Liver (tissue), 3 donors: ENCODE data around the gene GPD1L.

Experiments used
- ATF3 ChIP-seq: IDR thresholded peaks from 2 replicates; pipeline ENCODE4 v1.6.1; 2016; ENCODE audit warnings: antibody characterized with exemption
- EGR1 ChIP-seq, 2 donors: IDR thresholded peaks; 2 replicates each; pipeline ENCODE4 v1.6.1; 2016 to 2018; ENCODE audit warnings: antibody characterized with exemption in 2 of 2, low read depth in 2 of 2
- HNF4G ChIP-seq: IDR thresholded peaks from 2 replicates; pipeline ENCODE4 v1.6.1; 2016; ENCODE audit warnings: antibody characterized with exemption
- NR2F2 ChIP-seq: IDR thresholded peaks from 2 replicates; pipeline ENCODE4 v1.6.1; 2016; ENCODE audit warnings: antibody characterized with exemption
- RAD21 ChIP-seq, 2 donors: IDR thresholded peaks; 2 replicates each; pipeline ENCODE4 v1.6.1; 2016; ENCODE audit warnings: antibody characterized with exemption in 2 of 2, mild to moderate bottlenecking in 2 of 2
- REST ChIP-seq: IDR thresholded peaks from 2 replicates; pipeline ENCODE4 v1.6.1; 2016; ENCODE audit warnings: antibody characterized with exemption, mild to moderate bottlenecking
- RXRA ChIP-seq, 2 donors: IDR thresholded peaks; 2 replicates each; pipeline ENCODE4 v1.6.1; 2017 to 2018; ENCODE audit warnings: antibody characterized with exemption in 2 of 2, mild to moderate bottlenecking in 1 of 2
- SP1 ChIP-seq: IDR thresholded peaks from 2 replicates; pipeline ENCODE4 v1.6.1; 2018; ENCODE audit warnings: antibody characterized with exemption, mild to moderate bottlenecking
- TAF1 ChIP-seq: conservative IDR thresholded peaks from 2 replicates; pipeline ENCODE4 v1.6.1; 2016; ENCODE audit warnings: antibody characterized with exemption, mild to moderate bottlenecking
- YY1 ChIP-seq: IDR thresholded peaks from 2 replicates; pipeline ENCODE4 v1.6.1; 2016; ENCODE audit warnings: antibody characterized with exemption, mild to moderate bottlenecking
- ZBTB33 ChIP-seq: IDR thresholded peaks from 2 replicates; pipeline ENCODE4 v1.6.1; 2016; ENCODE audit warnings: antibody characterized with exemption
- TF ChIP-seq, protein P1 (sequence below): fragments of 150-350 bp; IDR thresholded peaks from 2 replicates; pipeline ENCODE4 v1.5.1; 2017; ENCODE audit warnings: improper control_type of control experiment, low read depth, low read length; ENCODE audit not compliant: missing input control
- TF ChIP-seq, protein P2 (sequence below): IDR thresholded peaks from 2 replicates; pipeline ENCODE4 v1.6.1; 2016; ENCODE audit warnings: antibody characterized with exemption
- donor health status: healthy.
- donor health status: healthy.

DNA sequence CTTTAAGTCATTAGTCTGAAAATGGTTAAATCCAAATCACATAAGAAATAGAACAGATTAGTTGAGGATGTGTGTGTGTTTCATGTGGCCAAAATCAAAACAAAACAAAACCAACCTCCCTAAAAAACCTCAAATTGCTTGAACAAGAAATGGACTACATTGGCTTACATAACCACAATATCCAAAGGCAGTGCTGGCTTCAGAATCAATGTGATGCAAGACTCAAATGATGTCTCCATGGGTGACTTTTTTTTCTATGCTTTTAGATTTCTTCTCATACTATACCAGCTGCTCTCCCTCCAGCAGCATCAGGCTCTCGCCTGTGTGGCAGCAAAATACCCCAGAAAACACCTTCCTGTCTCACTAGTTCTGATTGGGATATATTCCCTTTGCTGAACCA is 96.1 kb downstream of the GPD1L start:
- TF ChIP-seq, protein P1, sequence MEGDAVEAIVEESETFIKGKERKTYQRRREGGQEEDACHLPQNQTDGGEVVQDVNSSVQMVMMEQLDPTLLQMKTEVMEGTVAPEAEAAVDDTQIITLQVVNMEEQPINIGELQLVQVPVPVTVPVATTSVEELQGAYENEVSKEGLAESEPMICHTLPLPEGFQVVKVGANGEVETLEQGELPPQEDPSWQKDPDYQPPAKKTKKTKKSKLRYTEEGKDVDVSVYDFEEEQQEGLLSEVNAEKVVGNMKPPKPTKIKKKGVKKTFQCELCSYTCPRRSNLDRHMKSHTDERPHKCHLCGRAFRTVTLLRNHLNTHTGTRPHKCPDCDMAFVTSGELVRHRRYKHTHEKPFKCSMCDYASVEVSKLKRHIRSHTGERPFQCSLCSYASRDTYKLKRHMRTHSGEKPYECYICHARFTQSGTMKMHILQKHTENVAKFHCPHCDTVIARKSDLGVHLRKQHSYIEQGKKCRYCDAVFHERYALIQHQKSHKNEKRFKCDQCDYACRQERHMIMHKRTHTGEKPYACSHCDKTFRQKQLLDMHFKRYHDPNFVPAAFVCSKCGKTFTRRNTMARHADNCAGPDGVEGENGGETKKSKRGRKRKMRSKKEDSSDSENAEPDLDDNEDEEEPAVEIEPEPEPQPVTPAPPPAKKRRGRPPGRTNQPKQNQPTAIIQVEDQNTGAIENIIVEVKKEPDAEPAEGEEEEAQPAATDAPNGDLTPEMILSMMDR = no peak
- no peak for TF ChIP-seq HNF4G
- no peak for TF ChIP-seq SP1
- TF ChIP-seq EGR1 (IDR thresholded peaks at IDR 0.05; ENCODE audit: low read depth in 2 of 2) = no peak
- no peak for TF ChIP-seq TAF1
- TF ChIP-seq ATF3 = no peak
- TF ChIP-seq RAD21 (IDR thresholded peaks at IDR 0.05) = no peak
- no peak for TF ChIP-seq RXRA (IDR thresholded peaks at IDR 0.05)
- TF ChIP-seq YY1 = no peak
- TF ChIP-seq NR2F2 = no peak
- no peak for TF ChIP-seq ZBTB33
- TF ChIP-seq, protein P2, sequence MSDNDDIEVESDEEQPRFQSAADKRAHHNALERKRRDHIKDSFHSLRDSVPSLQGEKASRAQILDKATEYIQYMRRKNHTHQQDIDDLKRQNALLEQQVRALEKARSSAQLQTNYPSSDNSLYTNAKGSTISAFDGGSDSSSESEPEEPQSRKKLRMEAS = no peak
- TF ChIP-seq REST = no peak
